ACC112 (cell line): ENCODE results near the gene FGFRL1.

Experiments used
- H2AFZ ChIP-seq: fragments of 200-600 bp; sonication (generic); one replicate; pipeline ENCODE4 v1.6.0; 2017; ENCODE audit warnings: antibody characterized with exemption, low read length; ENCODE audit not compliant: unreplicated experiment
- H3K27ac ChIP-seq: fragments of 200-600 bp; sonication (generic); 2 replicates; pipeline ENCODE4 v1.5.1; 2014; ENCODE audit warnings: low read depth, mild to moderate bottlenecking, antibody characterized with exemption, low read length, moderate library complexity
- H3K27me3 ChIP-seq: fragments of 200-600 bp; sonication (generic); 2 replicates; pipeline ENCODE4 v1.6.1; 2014; ENCODE audit warnings: mild to moderate bottlenecking, antibody characterized with exemption, low read length, moderate library complexity, mixed read lengths; ENCODE audit not compliant: insufficient read depth
- H3K36me3 ChIP-seq: fragments of 200-600 bp; sonication (generic); 2 replicates; pipeline ENCODE4 v1.6.1; 2016; ENCODE audit warnings: mild to moderate bottlenecking, antibody characterized with exemption, low read length, moderate library complexity, mixed read lengths; ENCODE audit not compliant: insufficient read depth
- H3K4me1 ChIP-seq: fragments of 200-600 bp; sonication (generic); one replicate; pipeline ENCODE4 v1.6.1; 2016; ENCODE audit warnings: low read length, mixed read lengths; ENCODE audit not compliant: insufficient read depth, unreplicated experiment, control insufficient read depth
- H3K4me3 ChIP-seq: fragments of 200-600 bp; sonication (generic); 2 replicates; pipeline ENCODE4 v1.5.1; 2014; ENCODE audit warnings: mild to moderate bottlenecking, low read depth, low read length
- H3K79me2 ChIP-seq: fragments of 200-600 bp; sonication (generic); one replicate; pipeline ENCODE4 v1.6.0; 2016; ENCODE audit warnings: low read length; ENCODE audit not compliant: control insufficient read depth, unreplicated experiment, insufficient read depth

The FGFRL1 gene

GRCh38 chr4:1011022-1011665, at the start of gene FGFRL1:
Gene FGFRL1, plus strand, starts transcription at chr4:1011626. Its CDS starts 860 bp downstream, at chr4:1012486.
- peaks cover 24% of the 10 kb centered on the region for H3K27me3 ChIP-seq
- H2AFZ ChIP-seq = peak within 1 kb of the TSS; percentile 98
- no peaks in the 10 kb centered on the region for H3K36me3 ChIP-seq
- H3K79me2 ChIP-seq = no peaks in the 10 kb centered on the region
- H3K27ac ChIP-seq = peak within 1 kb of the TSS; percentile 19; the same call in 1 of the 2 replicates
- H3K4me1 ChIP-seq = peaks cover 8% of the 10 kb centered on the region
- H3K4me3 ChIP-seq = peak within 1 kb of the TSS; percentile 88

DNA sequence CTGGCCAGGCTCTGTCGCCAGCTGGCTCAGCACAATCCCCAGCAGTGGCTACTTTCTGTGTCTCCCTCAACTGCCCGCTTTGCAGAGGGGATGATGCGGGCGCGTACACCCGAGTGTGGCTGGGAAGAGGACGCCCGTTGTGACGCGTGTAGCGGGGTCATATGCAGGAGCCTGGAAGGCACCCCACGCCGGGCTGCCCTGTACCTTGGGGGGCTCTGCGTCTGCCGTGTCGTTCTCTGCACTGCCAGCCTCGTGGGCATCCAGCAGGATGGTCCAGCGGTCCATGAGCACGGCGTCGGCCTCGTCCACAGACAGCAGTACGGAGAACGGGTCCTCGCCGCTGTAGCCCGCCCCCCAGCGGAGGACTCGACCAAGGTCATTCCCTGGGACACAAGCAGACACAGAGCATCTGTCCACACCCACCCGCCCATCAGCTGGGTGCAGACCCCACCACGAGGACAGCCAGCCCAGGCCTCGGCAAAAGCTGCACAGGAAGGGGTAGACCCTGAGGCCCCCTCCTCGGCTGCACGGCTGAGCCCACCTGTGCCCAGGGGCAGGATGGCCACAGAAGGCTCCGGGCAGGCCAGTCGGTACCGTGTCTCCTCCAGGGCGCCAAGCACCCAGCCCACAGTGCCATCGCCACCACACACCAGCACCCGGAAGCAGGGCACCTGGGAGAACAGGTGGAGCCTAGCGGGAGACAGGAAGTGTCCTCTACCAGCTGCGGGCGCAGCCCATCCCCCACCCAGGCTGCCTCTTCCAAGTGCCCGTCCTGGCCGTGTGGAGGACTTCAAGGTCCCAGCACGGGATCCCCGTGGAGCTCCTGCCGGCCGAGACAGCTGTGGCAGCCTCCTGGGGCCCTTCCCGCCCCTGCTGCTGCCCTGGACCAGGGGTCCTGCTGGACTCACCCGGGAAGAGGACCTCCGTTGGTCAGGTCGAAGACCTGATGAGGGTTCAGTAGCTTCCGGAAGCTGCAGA, 48.9 kb upstream of the FGFRL1 start:
- no peak overlapping the region for H3K4me3 ChIP-seq
- no peaks in the 10 kb centered on the region for H3K79me2 ChIP-seq
- H2AFZ ChIP-seq = no peak overlapping the region
- H3K4me1 ChIP-seq = no peaks in the 10 kb centered on the region
- H3K36me3 ChIP-seq = peaks cover 2% of the 10 kb centered on the region; the same call in 1 of the 2 replicates
- H3K27ac ChIP-seq = no peak overlapping the region
- H3K27me3 ChIP-seq = no peaks in the 10 kb centered on the region

GRCh38 chr4:963276-964225, 47.9 kb upstream of the FGFRL1 start:
- no peak overlapping the region for H3K27ac ChIP-seq
- H3K27me3 ChIP-seq = no peaks in the 10 kb centered on the region
- no peaks in the 10 kb centered on the region for H3K79me2 ChIP-seq
- no peak overlapping the region for H2AFZ ChIP-seq
- no peak overlapping the region for H3K4me3 ChIP-seq
- H3K36me3 ChIP-seq = peaks cover 2% of the 10 kb centered on the region; the same call in 1 of the 2 replicates
- H3K4me1 ChIP-seq = no peaks in the 10 kb centered on the region

- Histone ChIP-seq H3K79me2 (no peaks in the 10 kb centered on the region), H3K27me3 (no peaks in the 10 kb centered on the region), H3K4me1 (no peaks in the 10 kb centered on the region), H3K36me3 (peaks cover 2% of the 10 kb centered on the region; the same call in 1 of the 2 replicates), H3K4me3 (no peak overlapping the region), H2AFZ (no peak overlapping the region), H3K27ac (no peak overlapping the region)
These were observed 46.9 kb upstream of the FGFRL1 start for GRCh38 chr4:964346-965025.

GRCh38 chr4:965048-965765, 46.2 kb upstream of the FGFRL1 start:
- Histone ChIP-seq H3K27ac (no peak overlapping the region), H3K4me1 (no peaks in the 10 kb centered on the region), H3K27me3 (no peaks in the 10 kb centered on the region), H3K4me3 (no peak overlapping the region), H3K36me3 (peaks cover 2% of the 10 kb centered on the region; the same call in 1 of the 2 replicates), H2AFZ (no peak overlapping the region), H3K79me2 (no peaks in the 10 kb centered on the region)

DNA sequence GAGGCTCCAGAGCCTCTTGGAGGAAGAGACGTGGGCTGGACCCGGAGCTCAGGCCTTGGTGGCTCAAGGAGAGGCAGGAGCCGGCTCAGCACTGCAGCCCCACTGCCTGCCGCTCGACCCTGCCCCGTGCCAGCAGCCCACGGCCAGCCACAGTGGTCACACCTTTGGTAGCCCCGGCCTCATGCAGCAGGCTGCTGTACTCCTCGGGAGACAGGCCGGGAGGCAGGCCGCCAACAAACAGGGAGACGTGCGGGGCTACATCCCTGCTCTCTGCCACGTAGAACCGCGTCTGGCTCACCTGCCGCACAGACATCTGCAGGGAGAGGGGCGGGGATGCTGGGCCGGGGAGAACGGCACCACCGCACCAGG, 45.7 kb upstream of the FGFRL1 start:
- H3K27ac ChIP-seq = no peak overlapping the region
- no peak overlapping the region for H2AFZ ChIP-seq
- H3K27me3 ChIP-seq = no peaks in the 10 kb centered on the region
- no peaks in the 10 kb centered on the region for H3K36me3 ChIP-seq
- H3K79me2 ChIP-seq = no peaks in the 10 kb centered on the region
- H3K4me3 ChIP-seq = no peak overlapping the region
- H3K4me1 ChIP-seq = no peaks in the 10 kb centered on the region

DNA sequence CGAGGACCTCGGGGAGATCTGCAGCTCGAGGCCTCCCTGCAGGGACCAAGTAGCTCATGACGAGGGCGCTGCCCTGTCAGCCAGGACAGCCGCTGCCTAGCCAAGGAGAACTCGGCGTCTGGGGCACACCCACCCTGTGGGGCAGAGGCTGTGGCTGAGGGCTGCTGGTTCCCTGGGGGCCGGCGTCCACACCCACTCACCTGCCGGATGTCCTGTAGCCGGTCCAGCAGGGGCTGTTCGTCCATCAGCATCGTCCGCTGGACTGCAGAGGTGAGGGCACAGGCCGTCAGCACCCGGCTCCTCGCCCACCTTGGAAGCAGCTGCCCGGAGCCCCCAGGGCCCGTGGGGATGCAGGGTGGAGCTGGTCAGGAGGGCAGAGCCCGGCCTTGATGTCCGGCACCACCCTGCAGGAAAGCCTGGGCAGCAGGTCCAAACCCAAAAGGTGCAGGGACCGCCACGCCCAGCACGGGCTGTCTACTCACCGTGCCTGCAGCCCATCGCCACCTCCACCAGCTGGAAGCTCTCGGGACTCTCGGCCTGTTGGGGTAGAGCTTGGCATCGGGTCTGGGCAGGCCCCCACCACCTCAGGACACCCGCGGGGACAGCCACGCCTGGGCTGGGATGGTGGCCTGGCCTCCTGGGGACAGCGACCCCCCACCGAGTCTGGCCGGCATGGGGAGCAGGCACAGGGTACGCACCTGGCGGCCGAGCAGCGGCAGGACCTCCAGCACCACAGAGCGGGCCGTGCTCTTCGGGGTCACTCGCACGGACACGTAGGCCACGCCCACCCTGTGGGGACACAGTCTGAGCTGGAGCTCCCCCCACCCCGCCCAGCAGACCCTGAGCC, 44.9 kb upstream of the FGFRL1 start:
- no peak overlapping the region for H2AFZ ChIP-seq
- no peaks in the 10 kb centered on the region for H3K27me3 ChIP-seq
- H3K27ac ChIP-seq = no peak overlapping the region
- H3K4me1 ChIP-seq = no peaks in the 10 kb centered on the region
- no peak overlapping the region for H3K4me3 ChIP-seq
- no peaks in the 10 kb centered on the region for H3K36me3 ChIP-seq
- no peaks in the 10 kb centered on the region for H3K79me2 ChIP-seq

- no peaks in the 10 kb centered on the region for H3K27me3 ChIP-seq
- no peak overlapping the region for H3K27ac ChIP-seq
- H2AFZ ChIP-seq = no peak overlapping the region
- H3K4me1 ChIP-seq = peaks cover 7% of the 10 kb centered on the region
- H3K36me3 ChIP-seq = no peaks in the 10 kb centered on the region
- peaks cover 6% of the 10 kb centered on the region for H3K79me2 ChIP-seq
- H3K4me3 ChIP-seq = no peak overlapping the region
These were observed 44.0 kb upstream of the FGFRL1 start for GRCh38 chr4:967113-968104.
